ENCODE results near the gene NAPSA.

DNA sequence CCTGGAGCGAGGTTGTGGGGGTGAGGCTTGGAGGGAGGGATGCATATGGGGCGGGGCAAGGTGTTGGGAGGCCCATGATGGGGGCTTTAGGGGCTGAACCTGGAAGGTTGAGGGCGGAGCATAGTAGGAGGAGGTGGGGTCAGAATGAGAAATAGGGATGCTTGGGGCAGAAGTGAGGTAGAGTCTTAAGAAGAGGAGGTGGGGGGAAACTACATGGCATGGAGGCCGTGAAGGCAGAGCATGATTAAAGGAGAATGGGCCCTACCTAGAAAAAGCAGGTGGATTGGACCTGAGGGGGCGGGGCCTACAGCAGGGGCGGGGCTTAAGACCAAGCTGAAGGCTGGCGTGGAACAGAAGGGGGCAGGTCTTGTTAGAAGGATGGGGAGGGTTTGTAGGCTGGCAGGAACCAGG is 11.6 kb upstream of the NAPSA start:
- no peak for TF ChIP-seq POLR2A (IDR thresholded peaks at IDR 0.05)
- TF ChIP-seq, protein P1, sequence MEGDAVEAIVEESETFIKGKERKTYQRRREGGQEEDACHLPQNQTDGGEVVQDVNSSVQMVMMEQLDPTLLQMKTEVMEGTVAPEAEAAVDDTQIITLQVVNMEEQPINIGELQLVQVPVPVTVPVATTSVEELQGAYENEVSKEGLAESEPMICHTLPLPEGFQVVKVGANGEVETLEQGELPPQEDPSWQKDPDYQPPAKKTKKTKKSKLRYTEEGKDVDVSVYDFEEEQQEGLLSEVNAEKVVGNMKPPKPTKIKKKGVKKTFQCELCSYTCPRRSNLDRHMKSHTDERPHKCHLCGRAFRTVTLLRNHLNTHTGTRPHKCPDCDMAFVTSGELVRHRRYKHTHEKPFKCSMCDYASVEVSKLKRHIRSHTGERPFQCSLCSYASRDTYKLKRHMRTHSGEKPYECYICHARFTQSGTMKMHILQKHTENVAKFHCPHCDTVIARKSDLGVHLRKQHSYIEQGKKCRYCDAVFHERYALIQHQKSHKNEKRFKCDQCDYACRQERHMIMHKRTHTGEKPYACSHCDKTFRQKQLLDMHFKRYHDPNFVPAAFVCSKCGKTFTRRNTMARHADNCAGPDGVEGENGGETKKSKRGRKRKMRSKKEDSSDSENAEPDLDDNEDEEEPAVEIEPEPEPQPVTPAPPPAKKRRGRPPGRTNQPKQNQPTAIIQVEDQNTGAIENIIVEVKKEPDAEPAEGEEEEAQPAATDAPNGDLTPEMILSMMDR (IDR thresholded peaks at IDR 0.05): no peak

All from transverse colon (tissue), 3 donors.